Endothelial cell of umbilical vein (primary cell): ENCODE measurements around the gene CLSTN2.

Experiments used
- FOS ChIP-seq: IDR thresholded peaks from 2 replicates; pipeline ENCODE4 v1.6.1; 2011; ENCODE audit warnings: mild to moderate bottlenecking, low read length, moderate library complexity, borderline replicate concordance; ENCODE audit not compliant: insufficient read depth
- POLR2A ChIP-seq: IDR thresholded peaks from 2 replicates; pipeline ENCODE4 v1.6.1; 2012; ENCODE audit warnings: low read depth, mild to moderate bottlenecking, control low read depth, low read length
- POLR2AphosphoS5 ChIP-seq: IDR thresholded peaks from 2 replicates; pipeline ENCODE4 v1.6.1; 2012; ENCODE audit warnings: low read depth, mild to moderate bottlenecking, control low read depth, low read length, moderate library complexity; ENCODE audit not compliant: insufficient read depth
- TF ChIP-seq, protein P1 (sequence below), 2 donors: IDR thresholded peaks; 1 replicate in 1 of 2; 2 replicates in 1 of 2; pipeline ENCODE4 v1.5.1; 2011; ENCODE audit warnings: low read length in 2 of 2, mild to moderate bottlenecking in 2 of 2, moderate library complexity in 2 of 2, control low read depth in 1 of 2, inconsistent platforms in 1 of 2, low read depth in 1 of 2; ENCODE audit not compliant: insufficient read depth in 1 of 2; ENCODE audit errors: extremely low read depth in 1 of 2
- TF ChIP-seq, protein P2 (sequence below): IDR thresholded peaks from 2 replicates; pipeline ENCODE4 v1.6.1; 2011; ENCODE audit not compliant: insufficient read depth, insufficient read length

DNA sequence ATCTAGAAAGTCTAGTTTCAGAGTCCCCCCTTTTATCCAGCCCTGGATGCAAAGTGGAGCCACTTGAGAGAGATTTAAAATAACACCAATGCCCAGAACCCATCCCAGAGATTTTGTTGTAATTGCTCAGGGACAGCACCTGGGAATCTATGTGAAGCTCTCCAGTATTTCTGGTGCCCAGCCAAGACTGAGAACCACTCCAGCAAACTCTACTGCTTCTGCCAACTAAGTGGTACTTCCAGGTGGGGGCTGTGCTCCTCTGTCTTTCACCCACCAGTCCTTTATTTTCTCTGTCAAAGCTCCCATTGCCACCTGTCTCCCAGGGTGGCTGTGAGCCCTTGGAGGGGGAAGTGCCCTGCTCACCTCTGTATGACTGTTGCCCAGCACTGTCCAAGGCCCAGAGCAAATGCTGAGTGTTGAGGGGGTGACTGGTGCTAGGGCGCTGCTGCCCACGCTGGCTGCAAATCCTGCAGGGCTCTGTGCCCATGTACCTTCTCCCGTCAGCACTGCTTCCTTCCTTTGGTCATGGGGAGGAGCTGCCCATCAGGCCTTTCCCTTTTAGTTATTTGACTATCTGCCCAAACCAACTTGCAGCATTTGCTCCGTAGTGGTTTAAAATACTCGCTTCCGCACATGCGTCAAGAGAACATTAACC is 9.4 kb downstream of the CLSTN2 start:
- TF ChIP-seq, protein P1, sequence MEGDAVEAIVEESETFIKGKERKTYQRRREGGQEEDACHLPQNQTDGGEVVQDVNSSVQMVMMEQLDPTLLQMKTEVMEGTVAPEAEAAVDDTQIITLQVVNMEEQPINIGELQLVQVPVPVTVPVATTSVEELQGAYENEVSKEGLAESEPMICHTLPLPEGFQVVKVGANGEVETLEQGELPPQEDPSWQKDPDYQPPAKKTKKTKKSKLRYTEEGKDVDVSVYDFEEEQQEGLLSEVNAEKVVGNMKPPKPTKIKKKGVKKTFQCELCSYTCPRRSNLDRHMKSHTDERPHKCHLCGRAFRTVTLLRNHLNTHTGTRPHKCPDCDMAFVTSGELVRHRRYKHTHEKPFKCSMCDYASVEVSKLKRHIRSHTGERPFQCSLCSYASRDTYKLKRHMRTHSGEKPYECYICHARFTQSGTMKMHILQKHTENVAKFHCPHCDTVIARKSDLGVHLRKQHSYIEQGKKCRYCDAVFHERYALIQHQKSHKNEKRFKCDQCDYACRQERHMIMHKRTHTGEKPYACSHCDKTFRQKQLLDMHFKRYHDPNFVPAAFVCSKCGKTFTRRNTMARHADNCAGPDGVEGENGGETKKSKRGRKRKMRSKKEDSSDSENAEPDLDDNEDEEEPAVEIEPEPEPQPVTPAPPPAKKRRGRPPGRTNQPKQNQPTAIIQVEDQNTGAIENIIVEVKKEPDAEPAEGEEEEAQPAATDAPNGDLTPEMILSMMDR (IDR thresholded peaks at IDR 0.05; ENCODE audit: extremely low read depth in 1 of 2, insufficient read depth in 1 of 2, low read depth in 1 of 2, low read length in 2 of 2): no peak
- TF ChIP-seq POLR2AphosphoS5: no peak
- TF ChIP-seq, protein P2, sequence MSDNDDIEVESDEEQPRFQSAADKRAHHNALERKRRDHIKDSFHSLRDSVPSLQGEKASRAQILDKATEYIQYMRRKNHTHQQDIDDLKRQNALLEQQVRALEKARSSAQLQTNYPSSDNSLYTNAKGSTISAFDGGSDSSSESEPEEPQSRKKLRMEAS: no peak
- TF ChIP-seq POLR2A: no peak
- no peak for TF ChIP-seq FOS
